Hippocampal formation (tissue), 2 donors: Measurements from ENCODE around the gene EXPH5.
"Not testable (repeated sequence)": the region's sequence is repeated elsewhere in the genome, so short reads cannot be mapped to it uniquely, and the experiment has no call there.

ENCODE experiments used
- DNase-seq, 2 donors: peaks; one replicate each; lab custom pipeline; 2025; lab: John Stamatoyannopoulos, UW

Gene EXPH5

GRCh38 chr11:108606070-108606469 is 12.5 kb upstream of the EXPH5 start:
- no peak for DNase-seq

GRCh38 chr11:108602818-108603217 is 9.2 kb upstream of the EXPH5 start:
- not testable (repeated sequence) for DNase-seq

GRCh38 chr11:108601150-108601549 is 7.6 kb upstream of the EXPH5 start:
- no peak for DNase-seq

GRCh38 chr11:108599978-108600377 is 6.4 kb upstream of the EXPH5 start:
- DNase-seq: no peak

DNA sequence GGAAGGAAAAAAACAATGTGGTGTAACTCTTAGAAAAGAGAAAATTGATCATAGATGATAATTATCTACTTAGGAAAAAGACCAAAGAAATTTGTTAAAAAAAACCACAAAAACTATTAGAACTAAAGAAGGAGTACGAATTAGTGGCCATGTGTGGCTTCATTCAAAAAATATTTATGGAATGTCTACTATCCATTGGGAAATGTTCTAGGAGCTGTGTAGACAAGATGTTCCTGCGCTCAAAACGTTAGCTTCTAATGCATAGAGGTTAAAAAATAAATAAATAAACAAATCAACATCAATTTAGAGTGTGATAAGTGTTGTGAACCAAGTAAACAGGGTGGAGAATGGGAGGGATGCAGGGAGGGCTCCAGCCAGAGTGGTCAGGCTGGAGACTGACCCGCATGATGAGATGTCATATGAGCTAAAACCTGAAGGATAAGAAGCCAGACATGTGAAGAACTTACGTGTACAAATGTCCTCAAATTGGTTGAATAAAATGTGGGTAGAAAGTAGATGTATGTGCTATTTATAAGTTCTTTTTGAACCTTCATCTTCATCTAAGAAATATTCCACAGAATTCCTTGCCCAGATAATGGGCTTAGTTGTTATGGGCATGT is 4.3 kb upstream of the EXPH5 start:
- no peak for DNase-seq

DNA sequence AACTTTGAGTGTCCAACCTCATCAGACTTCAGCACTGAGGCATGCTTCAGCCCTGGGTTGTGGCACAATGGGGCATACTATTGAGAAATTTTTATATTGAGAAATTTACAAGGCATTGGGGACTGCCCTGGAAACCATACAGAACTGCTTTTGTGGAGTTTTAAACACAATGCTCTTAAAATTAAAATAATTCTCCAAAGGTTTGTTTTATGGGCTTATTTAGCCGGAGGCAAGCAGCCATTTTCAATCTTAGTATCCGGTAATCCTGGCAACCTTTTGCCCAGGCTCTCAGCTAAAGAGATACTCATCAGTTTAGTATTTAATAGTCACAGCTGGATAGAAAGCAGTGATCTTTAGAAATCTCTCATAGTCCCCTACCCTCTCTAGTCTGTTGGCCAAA is 3.1 kb upstream of the EXPH5 start:
- no peak for DNase-seq

DNA sequence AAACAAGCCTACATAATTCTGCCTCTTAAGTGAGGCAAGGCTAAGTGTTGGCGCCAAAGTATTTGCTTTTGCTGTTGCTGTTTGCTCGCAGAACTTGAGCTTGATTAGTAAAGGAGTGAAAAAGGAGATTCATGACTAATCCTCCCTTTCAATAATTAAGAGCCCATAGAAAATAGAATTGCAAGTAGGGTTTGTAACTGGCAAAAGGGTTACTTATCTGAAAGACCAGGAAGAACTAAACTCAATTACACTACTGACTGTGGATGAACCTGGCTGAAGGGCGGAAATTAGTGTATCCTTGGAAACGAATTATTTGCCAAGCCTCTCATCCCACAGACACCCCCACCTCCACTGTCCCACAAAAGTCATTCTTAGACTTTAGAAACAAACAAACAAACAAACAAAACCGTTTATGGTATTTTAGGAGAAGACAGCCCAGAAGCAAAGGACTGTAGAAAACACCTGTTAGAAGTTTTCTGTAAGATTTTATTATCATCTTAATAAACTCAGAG is 411 bp upstream of the EXPH5 start:
- no peak for DNase-seq

DNA sequence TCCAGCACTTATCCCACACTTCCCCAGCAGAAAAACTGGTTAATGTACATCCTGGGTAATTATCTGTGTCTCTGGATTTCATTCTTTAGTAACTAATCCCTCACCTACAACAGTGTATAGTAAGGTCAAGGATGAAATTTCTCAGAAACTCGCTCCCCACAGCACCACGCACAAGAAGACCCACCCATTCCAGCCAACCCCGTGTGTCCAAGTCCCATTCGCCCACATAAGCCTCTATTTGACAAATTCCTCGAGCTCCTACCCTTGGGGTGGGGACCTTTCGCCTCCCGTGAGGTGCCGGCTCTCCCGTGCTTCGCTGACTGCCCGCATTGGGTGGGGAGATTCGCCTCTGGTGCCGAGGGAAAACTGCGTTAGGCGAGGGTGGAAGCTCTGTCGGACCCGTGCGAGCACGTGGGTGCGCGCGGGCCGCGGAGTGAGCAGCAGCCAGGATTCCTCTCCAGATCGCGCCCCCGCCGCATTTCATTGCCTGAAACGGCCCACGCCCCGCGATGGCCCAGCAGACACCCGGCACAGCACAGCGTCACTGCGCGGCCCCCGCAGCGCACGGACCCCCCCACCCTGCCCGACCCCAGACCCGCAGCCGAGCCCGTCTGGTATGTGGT is 866 bp downstream of the EXPH5 start:
- peak in 1 of 2 donors; percentile 10 for DNase-seq

DNA sequence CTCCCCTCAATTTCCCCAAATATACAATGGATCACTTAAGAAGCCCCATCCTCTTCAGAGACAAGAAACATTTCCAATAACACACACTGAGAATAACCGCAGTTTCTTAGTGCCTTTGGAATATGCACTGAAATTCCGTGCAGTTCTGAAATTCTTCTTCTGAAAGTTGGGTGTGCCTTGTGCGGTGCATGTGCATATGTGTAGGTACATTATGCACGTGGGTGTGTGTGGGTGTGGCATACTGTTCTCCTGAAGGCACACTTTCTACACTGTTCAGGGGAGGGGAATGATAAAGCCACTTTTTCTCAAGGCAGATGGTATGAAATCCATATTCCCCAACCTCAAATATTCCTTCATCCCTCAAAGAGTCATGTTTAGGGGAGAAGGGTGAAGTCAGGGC is 1.7 kb downstream of the EXPH5 start:
- DNase-seq: no peak

DNA sequence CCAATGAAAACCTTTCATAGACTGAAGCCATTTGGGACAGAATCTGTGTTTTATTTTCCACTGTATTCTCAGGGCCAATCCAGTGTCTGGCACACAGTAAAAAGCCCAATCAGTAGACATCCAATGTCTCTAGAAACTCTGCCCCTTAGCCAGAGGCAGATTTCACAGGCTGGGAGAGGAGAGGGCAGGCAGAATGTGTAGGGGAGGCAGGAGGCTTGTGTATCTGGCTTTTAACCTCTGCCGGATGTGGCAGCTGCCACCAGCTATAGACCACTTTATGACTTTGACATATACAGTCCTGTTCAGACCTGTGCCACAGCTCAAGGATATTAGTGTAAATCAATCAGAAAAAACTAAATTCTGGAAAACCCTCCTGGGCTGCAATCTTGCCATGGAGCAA is 4.4 kb downstream of the EXPH5 start:
- no peak for DNase-seq

DNA sequence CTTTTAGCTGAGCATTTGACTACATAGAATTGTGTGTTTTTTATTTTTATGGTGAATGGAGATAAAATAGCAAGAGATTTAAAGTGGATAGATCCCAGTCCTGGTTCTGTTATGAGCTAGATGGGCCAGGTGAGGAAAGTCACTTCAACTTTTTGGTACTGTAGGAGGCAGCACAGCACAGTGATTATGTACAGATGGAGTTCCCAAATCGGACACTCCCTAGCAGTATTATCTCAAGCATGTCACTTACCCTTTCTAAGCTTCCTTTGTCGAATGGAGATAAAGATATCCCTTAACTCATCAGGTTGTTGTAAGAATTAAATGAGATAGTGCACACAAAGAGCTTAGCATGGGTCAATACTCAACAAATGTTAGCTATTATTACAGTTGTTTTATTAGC is 5.3 kb downstream of the EXPH5 start:
- no peak for DNase-seq

- no peak for DNase-seq
Observed at GRCh38 chr11:108587109-108587508, 6.5 kb downstream of the EXPH5 start.

- no peak for DNase-seq
Observed at GRCh38 chr11:108586600-108586999, 7.0 kb downstream of the EXPH5 start.

- DNase-seq: not testable (repeated sequence)
Observed at GRCh38 chr11:108586185-108586584, 7.4 kb downstream of the EXPH5 start.

DNA sequence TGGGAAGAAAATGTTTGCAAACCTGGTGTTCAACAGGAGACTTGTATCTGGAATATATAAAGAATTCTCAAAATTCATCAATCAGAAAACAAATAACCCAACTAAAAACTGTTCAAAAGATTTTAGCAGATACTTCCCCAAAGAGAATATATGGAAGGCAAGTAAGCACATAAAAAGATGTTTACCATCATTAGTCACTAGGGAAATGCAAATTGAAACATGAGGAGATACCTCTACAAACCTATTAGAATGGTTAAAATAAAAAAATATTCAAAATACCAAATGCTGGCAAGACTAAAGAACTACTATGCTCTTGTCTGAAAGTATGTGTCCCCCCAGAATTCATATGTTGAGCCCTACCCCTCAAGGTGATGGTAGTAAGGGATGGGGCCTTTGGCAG is 8.6 kb downstream of the EXPH5 start:
- no peak for DNase-seq

DNA sequence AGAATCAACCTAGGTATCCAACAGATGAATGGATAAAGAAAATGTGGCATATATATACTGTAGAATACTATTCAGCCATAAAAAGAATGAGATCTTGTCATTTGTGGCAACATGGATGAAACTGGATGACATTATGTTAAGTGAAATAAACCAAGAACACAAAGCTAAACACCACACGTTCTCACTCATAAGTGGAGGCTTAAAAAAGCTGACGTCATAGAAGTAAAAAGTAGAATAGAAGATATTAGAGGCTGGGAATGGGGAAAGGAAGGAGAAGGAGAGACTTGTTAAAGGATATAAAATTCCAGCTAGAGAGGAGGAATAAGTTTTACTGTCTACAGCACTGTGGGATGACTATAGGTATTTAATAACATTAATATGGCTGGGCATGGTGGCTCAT is 12.9 kb downstream of the EXPH5 start:
- no peak for DNase-seq

GRCh38 chr11:108580043-108580442 is 13.5 kb downstream of the EXPH5 start:
- no peak for DNase-seq

GRCh38 chr11:108576523-108576922 is 17.0 kb downstream of the EXPH5 start:
- DNase-seq: no peak

GRCh38 chr11:108574675-108575074 is 18.9 kb downstream of the EXPH5 start:
- DNase-seq: no peak

GRCh38 chr11:108571001-108571400 is 22.6 kb downstream of the EXPH5 start:
- no peak for DNase-seq

DNA sequence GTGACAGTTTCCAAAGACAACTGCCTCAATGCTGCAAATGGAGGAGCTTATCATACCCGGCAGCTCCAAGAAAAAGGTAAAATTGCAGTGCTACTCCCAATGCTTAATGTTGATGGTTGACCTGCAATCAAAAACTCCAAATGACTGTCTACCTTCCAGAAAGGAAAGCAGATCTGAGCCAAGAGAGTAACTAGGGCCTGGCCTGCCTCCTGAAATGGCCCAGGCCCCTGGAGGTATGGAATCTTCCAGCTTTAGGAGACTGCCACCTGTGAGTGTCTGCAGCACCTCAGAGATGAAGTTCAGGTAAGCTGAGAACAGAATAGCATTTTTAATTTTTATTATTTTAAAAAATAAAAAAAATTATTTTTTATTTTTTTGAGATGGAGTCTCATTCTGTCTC is 23.7 kb downstream of the EXPH5 start:
- no peak for DNase-seq

DNA sequence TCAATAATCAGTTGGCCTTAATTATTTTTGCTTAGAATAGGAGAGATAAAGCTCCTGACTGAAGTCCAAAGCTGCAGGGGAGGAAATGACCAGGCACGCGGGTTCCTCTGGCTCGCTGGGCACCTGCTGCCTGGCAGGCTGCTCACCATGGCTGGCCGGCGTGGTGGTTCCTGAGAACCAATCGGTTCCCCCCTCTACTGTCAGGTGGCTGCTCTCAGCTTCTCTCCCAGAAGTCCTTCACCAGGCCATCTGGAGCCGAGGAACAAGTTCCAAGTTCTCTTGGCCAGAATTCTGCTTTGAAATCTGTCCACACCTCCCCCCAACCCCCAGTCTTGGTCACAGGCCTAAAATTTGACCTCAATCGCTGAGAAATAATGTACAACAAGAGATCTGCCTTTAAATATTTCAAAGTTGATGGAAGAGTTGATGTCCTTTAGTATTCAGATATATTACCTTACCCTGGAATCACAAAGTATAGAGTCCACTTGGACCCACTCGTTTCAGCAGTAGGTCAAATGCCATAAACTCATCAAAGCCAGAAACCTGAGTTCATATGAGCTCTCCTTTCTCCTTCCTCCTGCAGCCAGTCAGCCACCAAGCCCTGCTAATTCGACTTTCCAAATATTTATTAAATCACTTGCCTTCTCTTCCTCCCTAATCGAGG is 25.2 kb downstream of the EXPH5 start:
- DNase-seq: no peak

- DNase-seq: no peak
Observed at GRCh38 chr11:108565653-108566052, 27.9 kb downstream of the EXPH5 start.
